Smooth muscle cell (in vitro differentiated cells): Measurements from ENCODE around the gene HDAC4. TPM values are rescaled to one million over a fixed set of nuclear protein-coding genes. Genes with fewer than 3 reads are reported as not detected.

Experiments used
- DNase-seq: peaks from one replicate; lab custom pipeline; 2025; ENCODE audit not compliant: unreplicated experiment; lab: John Stamatoyannopoulos, UW
- H2AFZ ChIP-seq: fragments of 200-600 bp; sonication (generic); 2 replicates; pipeline ENCODE4 v1.6.0; 2016; ENCODE audit warnings: antibody characterized with exemption, low read depth, mild to moderate bottlenecking
- H3F3A ChIP-seq: fragments of 200-600 bp; sonication (generic); 2 replicates; pipeline ENCODE4 v1.6.0; 2017; ENCODE audit warnings: antibody characterized with exemption, low read depth
- H3K27ac ChIP-seq: fragments of 200-600 bp; sonication (generic); 2 replicates; pipeline ENCODE4 v1.5.1; 2016; ENCODE audit warnings: low read depth, mild to moderate bottlenecking
- H3K27me3 ChIP-seq: fragments of 200-600 bp; sonication (generic); 2 replicates; pipeline ENCODE4 v1.6.1; 2016; ENCODE audit warnings: low read depth, mild to moderate bottlenecking
- H3K36me3 ChIP-seq: fragments of 200-600 bp; sonication (generic); 2 replicates; pipeline ENCODE4 v1.5.1; 2016; ENCODE audit warnings: low read depth
- H3K4me1 ChIP-seq: fragments of 200-600 bp; sonication (generic); 2 replicates; pipeline ENCODE4 v1.5.1; 2016; ENCODE audit warnings: low read depth
- H3K4me2 ChIP-seq: fragments of 200-600 bp; sonication (generic); 2 replicates; pipeline ENCODE4 v1.6.0; 2016; ENCODE audit warnings: mild to moderate bottlenecking
- H3K4me3 ChIP-seq: fragments of 200-600 bp; sonication (generic); 2 replicates; pipeline ENCODE4 v1.5.1; 2016; ENCODE audit warnings: mild to moderate bottlenecking
- H3K79me2 ChIP-seq: fragments of 200-600 bp; sonication (generic); 2 replicates; pipeline ENCODE4 v1.6.0; 2016; ENCODE audit warnings: low read depth, mild to moderate bottlenecking
- H3K9ac ChIP-seq: fragments of 200-600 bp; sonication (generic); 2 replicates; pipeline ENCODE4 v1.6.0; 2016; ENCODE audit warnings: low read depth
- H3K9me3 ChIP-seq: fragments of 200-600 bp; sonication (generic); replicated peaks from 2 replicates; pipeline ENCODE4 v1.5.1; 2016; ENCODE audit warnings: low read depth
- H4K20me1 ChIP-seq: fragments of 200-600 bp; sonication (generic); 2 replicates; pipeline ENCODE4 v1.6.0; 2016; ENCODE audit warnings: low read depth
- CTCF ChIP-seq: fragments of 200-600 bp; sonication (generic); IDR thresholded peaks from 2 replicates; pipeline ENCODE4 v1.5.1; 2017; ENCODE audit warnings: borderline replicate concordance, mild to moderate bottlenecking, antibody characterized with exemption; ENCODE audit not compliant: insufficient read depth, poor library complexity, severe bottlenecking
- WGBS: methylation state at CpG from one replicate; pipeline ENCODE4 v1.1.7; 2016; ENCODE audit warnings: low lambda C conversion rate; 5-methylcytosine and 5-hydroxymethylcytosine counted together
- polyA plus RNA-seq: library from polyadenylated mRNA; unstranded; fragments of >200 nt; fragmentation: Nextera tagmentation; extraction: Ambion mirVana; gene quantifications from 2 replicates; pipeline ENCODE4 v1.2.1, GENCODE V29; 2016
- total RNA-seq: library from RNA; depleted of rRNA; stranded (reverse); fragments of >200 nt; gene quantifications from 2 replicates; pipeline ENCODE4 v1.2.3, GENCODE V29; 2014

HDAC4 gene
- total and polyA plus RNA-seq, 2 experiments from 2014 or later: 6.2 to 35.7 TPM

GRCh38 chr2:239018271-239019182 lies 382.3 kb downstream of the HDAC4 start:
- Histone ChIP-seq H4K20me1 (no peaks in the 10 kb centered on the region), H3F3A (no peaks in the 10 kb centered on the region), H3K27me3 (peaks cover 3% of the 10 kb centered on the region), H3K4me2 (no peak overlapping the region), H3K79me2 (no peaks in the 10 kb centered on the region), H3K36me3 (no peaks in the 10 kb centered on the region), H3K4me1 (no peaks in the 10 kb centered on the region), H3K9me3 (no peaks in the 10 kb centered on the region), H3K4me3 (no peak overlapping the region), H2AFZ (no peak overlapping the region), H3K27ac (no peak overlapping the region), H3K9ac (no peak overlapping the region)
- TF ChIP-seq CTCF: no peak
- WGBS: 83% methylated on average over 17 of the region's 17 CpGs
- DNase-seq: no peak

- no peak overlapping the region for H3K27ac ChIP-seq
- H3K79me2 ChIP-seq: no peaks in the 10 kb centered on the region
- H3K4me2 ChIP-seq: no peak overlapping the region
- H3K9me3 ChIP-seq: no peaks in the 10 kb centered on the region
- H3K4me3 ChIP-seq: no peak overlapping the region
- H3F3A ChIP-seq: no peaks in the 10 kb centered on the region
- peaks cover 3% of the 10 kb centered on the region for H3K27me3 ChIP-seq
- H3K9ac ChIP-seq: no peak overlapping the region
- no peaks in the 10 kb centered on the region for H3K4me1 ChIP-seq
- H2AFZ ChIP-seq: no peak overlapping the region
- no peaks in the 10 kb centered on the region for H4K20me1 ChIP-seq
- DNase-seq: no peak
- no peak for TF ChIP-seq CTCF
- H3K36me3 ChIP-seq: no peaks in the 10 kb centered on the region
- WGBS: 93% methylated on average over 12 of the region's 12 CpGs
Measured at GRCh38 chr2:239017491-239018098, 383.2 kb downstream of the HDAC4 start.

- no peaks in the 10 kb centered on the region for H3K9me3 ChIP-seq
- no peak for TF ChIP-seq CTCF
- H3F3A ChIP-seq: no peaks in the 10 kb centered on the region
- no peaks in the 10 kb centered on the region for H4K20me1 ChIP-seq
- peaks cover 3% of the 10 kb centered on the region for H3K27me3 ChIP-seq
- H3K9ac ChIP-seq: no peak overlapping the region
- no peak overlapping the region for H3K4me2 ChIP-seq
- H2AFZ ChIP-seq: no peak overlapping the region
- H3K36me3 ChIP-seq: no peaks in the 10 kb centered on the region
- no peak overlapping the region for H3K27ac ChIP-seq
- H3K4me3 ChIP-seq: no peak overlapping the region
- WGBS: 66% methylated on average over 19 of the region's 19 CpGs
- no peaks in the 10 kb centered on the region for H3K79me2 ChIP-seq
- H3K4me1 ChIP-seq: no peaks in the 10 kb centered on the region
- no peak for DNase-seq
Measured at GRCh38 chr2:239015901-239016675, 384.7 kb downstream of the HDAC4 start.
